ENCODE results near the gene CERS6.
A peak's percentile ranks its signal among the peaks of the same experiment; 100 is the strongest.

The CERS6 gene

DNA sequence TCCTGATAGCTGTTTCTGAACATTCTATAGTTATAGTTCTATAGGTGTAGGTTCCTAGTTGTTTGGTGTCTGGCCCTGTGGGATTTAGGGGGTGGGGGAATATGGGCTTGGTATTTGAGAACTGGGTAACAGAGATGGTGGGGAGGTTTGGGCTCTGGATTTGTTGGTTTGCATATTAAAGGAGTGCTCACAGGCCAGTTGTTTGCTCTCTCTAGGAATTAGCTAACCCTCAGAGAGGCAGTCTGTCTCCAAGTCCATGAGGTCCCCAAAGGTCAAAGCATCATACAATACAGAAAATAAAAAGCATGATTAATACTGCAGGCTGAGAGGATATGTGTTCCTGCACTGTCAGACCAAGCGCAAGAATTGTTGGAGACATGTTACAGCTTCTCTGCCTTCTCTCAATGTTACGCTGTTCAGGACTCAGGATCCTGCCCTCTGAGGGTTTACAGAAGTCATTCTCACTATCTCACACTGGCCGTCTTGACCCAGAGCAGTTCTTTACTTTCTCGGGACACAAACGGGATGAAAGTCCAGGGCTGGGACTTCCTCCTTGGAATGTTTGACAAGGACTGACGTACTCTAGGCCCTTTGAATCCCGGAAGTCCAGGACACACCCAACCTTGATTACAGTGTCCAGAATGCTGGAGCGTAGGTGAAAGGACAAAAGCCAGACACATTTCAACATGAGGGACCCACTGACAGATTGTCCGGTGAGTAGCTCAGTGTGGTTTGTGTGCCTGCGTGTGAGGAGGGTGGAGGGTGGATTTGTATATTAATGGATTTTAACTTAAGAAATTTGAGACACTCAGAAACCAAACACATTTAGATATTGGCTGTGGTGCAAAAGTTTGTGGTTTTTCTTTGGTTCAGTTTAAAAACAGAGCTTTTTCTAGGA, 346.1 kb downstream of the CERS6 start, which contains the start of gene NOSTRIN:
Gene NOSTRIN (plus strand): TSS at position 677 of the 898 bp plus-strand sequence. CDS start 10 bp downstream, at position 687.
- DNase-seq (ENCODE audit: low read depth): no peak

DNA sequence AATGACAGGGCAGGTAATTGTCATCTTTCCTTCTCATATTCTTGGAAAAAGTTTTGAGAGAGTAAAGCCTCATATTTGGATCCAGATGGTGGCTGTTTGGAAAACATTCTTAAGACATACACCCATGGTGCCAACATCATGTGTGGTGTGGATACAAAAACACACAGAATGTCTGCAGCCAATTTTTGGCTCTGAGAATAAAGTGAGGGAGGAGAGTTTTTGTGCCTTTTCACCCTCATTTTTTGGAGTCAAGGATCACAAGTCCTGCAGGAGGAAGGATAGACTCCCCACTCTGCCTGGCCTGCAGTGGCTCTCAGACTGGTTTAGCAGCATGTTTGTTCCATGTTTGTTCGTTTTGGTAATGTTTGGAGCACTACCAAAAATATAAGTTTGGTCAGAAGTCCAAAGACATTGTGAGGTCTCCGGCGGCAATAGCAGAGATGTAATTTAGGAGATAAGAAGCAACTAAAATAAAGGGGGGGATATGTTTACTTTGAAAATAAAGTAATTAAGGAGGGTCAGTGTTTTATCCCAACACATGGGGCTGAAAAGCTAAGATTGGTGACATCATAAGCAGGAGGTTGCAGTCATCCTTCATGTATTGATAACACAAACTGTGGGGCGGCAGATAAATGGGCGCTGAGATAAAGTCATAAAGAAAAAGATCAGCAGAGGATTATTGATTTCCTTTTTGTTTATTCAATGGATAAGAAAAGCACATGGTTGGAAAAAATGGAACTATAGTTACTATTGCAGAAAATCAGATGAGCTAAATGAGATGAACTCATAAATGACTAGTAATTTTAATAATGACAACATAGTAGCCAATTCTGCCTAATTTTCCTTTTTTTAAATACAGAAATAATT, 347.0 kb downstream of the CERS6 start:
- no peak for DNase-seq (ENCODE audit: low read depth)

DNA sequence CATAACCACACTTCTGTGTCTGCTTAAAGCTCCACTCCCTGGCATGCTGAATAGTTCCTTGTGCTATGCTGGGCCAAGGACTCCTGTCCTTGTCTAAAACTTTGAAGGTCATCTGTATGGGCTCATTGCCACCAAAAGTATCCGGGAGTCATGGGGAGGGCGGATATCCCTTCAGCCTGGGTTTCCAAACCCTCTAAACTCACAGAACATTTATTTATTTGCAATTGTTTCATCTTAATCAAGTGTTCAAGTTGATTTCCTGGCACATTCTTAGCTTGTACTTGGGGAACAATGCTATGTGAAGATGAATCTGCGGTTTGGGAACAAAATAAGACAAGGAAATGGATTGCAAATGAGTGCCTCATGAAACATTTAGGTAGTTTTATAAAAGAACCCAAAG, 348.1 kb downstream of the CERS6 start:
- no peak for DNase-seq (ENCODE audit: low read depth)

DNA sequence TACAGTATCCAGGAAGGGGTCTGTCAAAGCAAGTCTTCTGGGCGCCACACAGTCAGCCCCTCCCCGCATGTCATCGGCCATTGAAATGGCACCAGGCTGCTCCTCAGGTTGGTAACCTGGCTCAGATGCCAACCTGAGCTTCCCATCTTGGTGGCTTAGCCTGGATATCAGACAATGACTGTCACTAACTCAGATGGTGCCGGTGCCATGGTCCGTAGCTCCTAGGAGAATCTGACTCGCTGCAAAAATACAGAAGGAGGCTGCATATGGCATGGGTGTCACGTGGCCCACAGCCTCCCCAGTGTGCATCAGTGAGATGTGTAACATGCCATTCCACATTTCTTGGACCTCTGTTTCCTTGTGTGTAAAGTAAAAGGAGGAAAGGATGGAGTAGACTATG, 349.5 kb downstream of the CERS6 start:
- no peak for DNase-seq (ENCODE audit: low read depth)

DNA sequence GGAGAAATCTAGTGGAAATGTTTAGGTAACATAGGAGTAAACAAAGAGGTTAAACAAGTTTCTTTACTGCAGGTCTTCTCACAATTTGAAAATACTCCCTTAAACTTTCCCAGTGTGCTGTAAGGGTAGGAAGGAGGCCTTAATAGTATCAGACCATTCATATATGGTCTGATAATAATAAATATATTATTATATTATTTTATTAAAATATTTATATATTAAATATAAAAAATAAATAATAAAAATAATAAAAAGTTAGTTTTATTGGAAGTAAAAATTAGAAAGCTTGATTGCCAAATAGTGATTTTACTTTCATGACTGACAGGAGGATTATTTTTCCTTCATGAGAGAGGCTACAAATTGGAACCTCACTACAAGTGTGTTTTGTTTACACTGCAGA, 353.5 kb downstream of the CERS6 start:
- DNase-seq (ENCODE audit: low read depth): no peak

DNA sequence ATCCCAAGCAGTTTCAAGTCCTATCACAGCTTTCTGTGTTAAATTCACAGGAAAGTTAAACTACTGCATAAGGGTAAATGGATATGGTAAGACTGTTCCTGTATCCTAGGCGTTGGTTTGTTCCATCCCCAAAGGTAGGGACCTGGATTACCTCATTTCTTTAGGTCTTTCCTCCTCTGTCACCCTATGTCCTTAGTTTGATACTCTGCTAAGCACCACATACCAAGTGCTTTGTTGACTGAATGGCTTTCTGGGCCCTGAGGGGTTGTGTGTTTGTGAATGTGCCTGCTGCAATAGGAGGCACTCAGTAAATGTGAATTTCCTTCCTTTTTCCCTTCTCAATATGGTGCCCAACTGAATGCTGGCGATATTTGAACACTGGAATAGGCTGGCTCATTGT, 354.2 kb downstream of the CERS6 start:
- no peak for DNase-seq (ENCODE audit: low read depth)

DNA sequence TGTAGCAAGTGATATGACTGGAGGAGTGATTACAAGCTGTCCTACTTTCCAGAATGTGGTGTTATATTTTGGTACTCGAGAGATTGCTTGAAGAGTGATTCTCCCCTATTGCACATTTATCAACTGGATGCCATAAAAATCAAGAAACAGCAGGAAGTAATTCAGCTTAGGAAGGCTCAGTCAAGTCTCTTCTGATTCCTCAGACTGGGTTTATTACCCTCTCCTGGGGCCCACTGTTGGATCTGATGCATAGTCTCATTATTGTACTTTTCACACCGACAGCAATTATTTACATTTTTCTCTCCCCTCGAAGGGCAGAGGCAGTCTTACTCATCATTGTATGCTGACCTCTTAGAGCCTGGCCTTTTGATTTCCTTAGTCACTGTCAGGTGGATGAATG, 355.6 kb downstream of the CERS6 start:
- DNase-seq (ENCODE audit: low read depth): no peak

DNA sequence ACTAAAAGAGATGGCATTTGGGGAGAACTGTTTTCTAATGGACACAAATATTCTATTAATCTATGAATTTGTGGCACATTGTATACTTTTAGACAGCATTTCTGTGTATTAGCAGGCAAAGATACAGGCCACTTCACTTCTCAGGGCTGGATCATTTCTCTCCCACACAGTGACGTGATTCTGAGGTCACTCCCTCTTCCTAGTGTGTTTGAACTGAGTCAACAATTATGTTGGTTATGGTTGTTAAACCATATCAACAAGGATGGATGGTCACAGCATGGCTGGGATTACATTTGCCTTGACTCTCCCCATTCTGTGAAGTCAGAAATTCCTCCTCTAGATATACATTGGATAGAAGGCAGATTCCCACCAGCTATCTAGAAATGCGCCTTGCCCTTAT, 358.0 kb downstream of the CERS6 start:
- DNase-seq (ENCODE audit: low read depth): no peak

DNA sequence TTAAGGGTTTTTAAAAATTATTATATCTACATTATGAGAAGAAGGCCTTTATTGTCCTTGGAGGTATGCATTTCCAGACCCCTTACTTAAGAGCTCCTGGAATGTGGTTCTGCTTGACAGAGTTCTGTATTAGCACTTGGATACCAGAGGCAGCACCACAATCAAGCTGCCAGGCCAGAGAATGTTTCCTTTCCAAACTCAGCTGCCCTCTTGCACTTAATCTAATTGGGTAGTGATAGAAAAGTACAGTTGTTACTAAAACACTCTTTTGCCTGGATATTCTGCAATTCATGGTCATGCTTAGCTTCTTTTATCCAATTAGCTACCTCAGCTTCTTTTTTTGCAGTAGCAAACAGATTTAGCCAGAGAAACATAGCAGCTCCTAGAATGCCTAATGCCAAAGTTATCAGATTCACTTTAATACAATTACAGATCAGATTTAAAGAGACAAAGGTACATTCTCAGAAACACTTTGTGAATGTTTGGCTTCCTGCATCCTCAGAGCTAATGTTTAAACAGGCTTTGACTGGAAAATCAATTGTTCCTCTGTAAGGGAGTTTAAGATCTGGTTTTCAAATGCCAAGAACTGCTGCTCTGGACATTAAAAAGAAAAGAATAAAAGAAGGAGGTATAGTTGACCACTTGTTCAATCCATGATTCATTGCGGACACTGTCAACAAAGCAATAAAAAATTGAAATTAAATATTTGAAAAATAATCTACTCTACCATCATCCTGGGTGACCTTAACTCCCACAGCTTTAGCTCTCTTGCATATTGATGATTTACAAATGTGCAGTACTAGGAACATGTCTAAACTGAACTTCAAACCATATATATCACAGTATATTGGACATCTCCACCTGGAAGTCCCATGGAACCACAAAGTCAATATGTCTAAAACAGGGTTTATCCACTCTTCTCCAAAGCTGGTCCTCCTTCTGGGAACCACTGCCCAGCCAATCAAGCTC, 359.2 kb downstream of the CERS6 start:
- no peak for DNase-seq (ENCODE audit: low read depth)

DNA sequence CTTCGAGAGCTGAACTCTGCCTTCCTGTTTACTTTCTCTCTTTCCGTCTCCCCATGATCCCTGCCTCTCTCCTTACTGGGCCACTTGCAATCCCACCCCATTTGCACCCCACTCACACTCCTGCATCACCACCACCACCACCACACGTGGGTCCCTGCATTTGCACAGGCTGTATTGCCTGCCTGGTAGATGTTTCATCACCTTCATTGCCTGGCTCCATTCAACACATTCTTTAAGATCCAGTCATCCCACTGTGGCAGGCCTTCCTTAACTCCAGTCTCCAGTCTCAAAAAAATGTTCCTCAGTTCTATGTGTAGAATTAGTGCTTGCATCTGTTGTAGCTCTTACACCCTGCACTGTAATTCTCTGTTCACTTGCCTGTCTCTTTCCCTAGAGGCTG, 360.3 kb downstream of the CERS6 start:
- peak; percentile 84 for DNase-seq (ENCODE audit: low read depth)

DNA sequence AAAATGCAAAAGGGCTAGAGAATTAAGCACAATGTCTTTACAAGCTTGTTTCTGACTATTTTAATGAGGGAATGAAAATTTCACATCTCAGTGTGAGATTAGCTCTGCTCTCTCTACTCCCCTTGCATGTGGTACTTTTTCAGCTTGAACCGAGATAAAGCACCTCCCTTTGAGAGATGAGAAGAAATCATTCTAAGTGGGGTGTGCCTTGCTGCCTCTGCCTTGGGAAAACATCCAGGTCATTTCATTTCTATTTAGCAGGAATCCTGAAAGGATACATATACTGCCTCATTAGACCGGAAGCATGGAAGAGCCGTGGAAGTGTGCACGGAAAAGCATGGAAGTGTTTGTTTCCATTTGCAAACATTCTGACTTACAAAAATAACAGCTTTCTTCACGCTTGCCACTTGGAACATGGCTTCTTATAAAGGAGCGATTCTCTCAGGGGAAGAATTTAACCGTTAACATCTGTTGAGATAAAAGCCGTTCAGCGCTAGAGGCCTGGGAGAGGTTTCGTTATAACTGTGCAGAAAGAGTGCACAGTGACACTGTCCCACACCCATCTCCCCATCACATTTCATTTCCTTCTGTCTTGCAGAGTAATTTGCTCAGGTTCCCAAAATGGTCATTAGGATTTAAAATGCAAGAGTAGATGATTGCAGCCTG, 363.1 kb downstream of the CERS6 start:
- DNase-seq (ENCODE audit: low read depth): peak; percentile 3

DNA sequence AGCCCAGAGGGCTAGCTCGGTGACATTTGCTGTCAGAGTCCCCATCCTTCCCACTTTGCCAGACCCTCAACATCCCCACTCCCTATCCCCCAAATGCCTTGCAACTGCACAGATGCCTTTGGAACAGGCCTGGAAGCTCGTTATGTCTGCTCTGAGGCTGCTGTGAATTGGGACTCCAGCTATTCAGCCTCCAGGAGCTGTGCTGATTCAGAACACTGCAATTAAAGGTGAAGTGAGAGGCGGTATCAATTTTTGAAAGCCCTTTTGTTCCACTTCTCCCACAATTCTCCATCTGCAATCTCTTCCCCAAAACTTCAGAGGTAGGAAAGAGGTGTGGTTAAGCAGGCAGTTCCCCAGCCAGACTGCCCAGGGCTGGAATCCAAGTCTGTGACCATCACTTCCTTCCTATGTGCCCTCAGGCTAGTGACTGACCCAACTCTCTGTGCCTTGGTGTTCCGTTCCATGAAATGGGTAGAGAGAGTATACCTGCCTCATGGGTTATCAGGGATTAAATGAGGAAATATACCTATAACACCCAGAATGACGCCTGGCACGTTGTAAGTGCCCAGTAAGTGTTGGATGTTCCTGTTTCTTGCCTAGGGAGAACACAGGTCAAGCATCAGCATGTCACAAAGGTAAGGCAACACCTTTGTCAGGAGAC, 363.9 kb downstream of the CERS6 start:
- peak; percentile 17 for DNase-seq (ENCODE audit: low read depth)

DNA sequence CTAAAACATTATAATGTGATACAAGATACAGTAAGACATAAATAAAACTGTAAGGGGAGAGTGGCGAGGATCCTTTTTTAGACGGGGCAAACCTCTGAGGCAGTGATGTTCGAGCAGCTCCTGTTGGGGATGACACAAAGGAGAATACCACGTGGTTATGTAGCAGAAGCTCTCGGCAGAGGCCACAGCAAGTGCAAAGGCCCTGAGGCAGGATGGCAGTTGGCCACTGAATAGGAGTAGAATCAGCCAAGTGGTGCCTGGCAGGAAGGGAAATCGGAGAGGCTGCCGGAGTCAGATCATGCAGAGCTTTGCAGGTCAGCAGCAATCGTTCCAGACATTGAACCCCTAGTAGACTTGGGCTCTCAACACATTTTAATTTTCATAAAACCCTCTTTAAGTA, 365.5 kb downstream of the CERS6 start:
- no peak for DNase-seq (ENCODE audit: low read depth)

DNA sequence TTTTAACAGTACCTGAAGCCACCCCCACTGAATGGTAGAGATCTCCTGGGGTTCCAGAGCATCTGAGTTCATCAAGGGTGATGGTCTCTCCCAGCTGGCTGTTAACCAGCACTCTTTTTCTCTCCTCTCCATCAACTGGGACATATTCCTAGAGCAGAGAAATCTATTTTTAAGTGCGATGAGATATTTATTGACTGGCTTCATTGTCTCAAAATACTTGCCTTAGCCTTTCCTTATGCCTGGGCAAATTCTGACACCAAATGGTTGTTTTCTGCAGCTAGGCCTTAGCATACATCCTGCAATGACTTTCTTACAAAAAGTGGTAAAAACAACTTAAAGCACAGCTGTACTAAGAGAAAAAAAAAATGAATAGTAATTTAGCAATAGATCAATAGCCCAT, 365.9 kb downstream of the CERS6 start:
- no peak for DNase-seq (ENCODE audit: low read depth)
